Bronchial epithelial cell (primary cell): Measurements from ENCODE around the gene PSMD5. TPM values are rescaled to one million over a fixed set of nuclear protein-coding genes. Genes with fewer than 3 reads are reported as not detected.

Experiments
- DNase-seq: peaks from one replicate; pipeline ENCODE4 v3.0.0-alpha.2; 2010; ENCODE audit warnings: low read depth
- FAIRE-seq: peaks from 2 replicates; lab custom pipeline; 2011; peaks lifted over from hg19 to GRCh38; lab: Jason Lieb, UNC
- H3K27me3 ChIP-seq: 2 replicates; pipeline ENCODE4 v1.5.1; 2011; ENCODE audit warnings: low read length; ENCODE audit not compliant: control insufficient read depth, insufficient read depth
- H3K36me3 ChIP-seq: 2 replicates; pipeline ENCODE4 v1.5.1; 2011; ENCODE audit warnings: low read length; ENCODE audit not compliant: control insufficient read depth, insufficient read depth
- H3K4me3 ChIP-seq: 2 replicates; pipeline ENCODE4 v1.5.1; 2011; ENCODE audit warnings: mild to moderate bottlenecking, low read depth, low read length, control low read depth
- total RNA-seq: library from RNA; depleted of rRNA; stranded (reverse); fragments of >200 nt; gene quantifications from 2 replicates; pipeline ENCODE4 v1.2.1, GENCODE V29; 2014
- TF ChIP-seq, protein P1 (sequence below): IDR thresholded peaks from 2 replicates; pipeline ENCODE4 v1.5.1; 2011; ENCODE audit warnings: mild to moderate bottlenecking, moderate library complexity, low read length, control low read depth, inconsistent platforms; ENCODE audit not compliant: insufficient read depth, severe bottlenecking

The PSMD5 gene
- 12.4 and 16.4 TPM in 2 replicates for total RNA-seq

DNA sequence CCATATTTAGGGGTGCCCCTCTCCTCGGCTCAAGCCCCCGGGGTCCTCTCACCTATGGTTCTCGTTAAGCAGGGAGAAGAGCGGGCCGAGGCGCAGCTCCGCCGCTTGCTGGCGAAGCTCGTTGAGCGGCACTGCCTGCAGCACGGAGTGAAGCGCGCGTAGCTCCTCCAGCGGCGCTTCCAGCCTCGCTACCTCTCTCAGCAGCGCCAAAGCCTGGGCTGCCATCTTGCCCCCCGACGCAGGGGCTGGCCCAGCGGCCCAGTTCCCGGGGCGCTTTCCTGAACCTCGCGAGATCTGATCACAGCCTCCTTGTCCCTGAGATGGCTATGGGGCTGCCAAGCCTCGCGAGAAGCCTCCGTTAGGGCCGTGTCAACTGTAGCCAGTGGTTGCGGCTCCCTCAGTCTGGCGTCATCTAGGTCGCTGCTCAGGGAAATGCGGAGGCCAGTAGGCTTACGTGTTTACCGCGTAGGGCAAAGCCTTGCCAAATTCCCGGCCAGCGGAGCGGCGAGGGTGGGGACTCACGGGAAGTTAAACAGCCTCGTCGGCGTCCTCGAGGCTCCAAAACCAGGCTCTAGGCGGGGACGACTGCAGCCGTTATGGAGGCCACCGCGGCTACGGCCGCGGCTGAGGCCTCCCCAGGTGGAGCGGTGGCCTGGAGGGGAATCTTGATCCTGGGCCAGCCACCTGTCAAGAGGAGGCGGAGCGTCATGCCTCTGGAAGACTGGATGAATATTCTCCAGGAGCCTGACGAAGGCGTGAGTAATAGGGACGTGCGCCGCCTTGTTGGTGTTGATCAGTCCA is at the start of gene PSMD5:
TSS of gene PSMD5 (minus strand) at position 238 of the 801 bp plus-strand sequence. CDS start at position 225, 13 bp downstream.
- peak; percentile 99 for DNase-seq
- H3K4me3 ChIP-seq: peak within 1 kb of the TSS; percentile 69

DNA sequence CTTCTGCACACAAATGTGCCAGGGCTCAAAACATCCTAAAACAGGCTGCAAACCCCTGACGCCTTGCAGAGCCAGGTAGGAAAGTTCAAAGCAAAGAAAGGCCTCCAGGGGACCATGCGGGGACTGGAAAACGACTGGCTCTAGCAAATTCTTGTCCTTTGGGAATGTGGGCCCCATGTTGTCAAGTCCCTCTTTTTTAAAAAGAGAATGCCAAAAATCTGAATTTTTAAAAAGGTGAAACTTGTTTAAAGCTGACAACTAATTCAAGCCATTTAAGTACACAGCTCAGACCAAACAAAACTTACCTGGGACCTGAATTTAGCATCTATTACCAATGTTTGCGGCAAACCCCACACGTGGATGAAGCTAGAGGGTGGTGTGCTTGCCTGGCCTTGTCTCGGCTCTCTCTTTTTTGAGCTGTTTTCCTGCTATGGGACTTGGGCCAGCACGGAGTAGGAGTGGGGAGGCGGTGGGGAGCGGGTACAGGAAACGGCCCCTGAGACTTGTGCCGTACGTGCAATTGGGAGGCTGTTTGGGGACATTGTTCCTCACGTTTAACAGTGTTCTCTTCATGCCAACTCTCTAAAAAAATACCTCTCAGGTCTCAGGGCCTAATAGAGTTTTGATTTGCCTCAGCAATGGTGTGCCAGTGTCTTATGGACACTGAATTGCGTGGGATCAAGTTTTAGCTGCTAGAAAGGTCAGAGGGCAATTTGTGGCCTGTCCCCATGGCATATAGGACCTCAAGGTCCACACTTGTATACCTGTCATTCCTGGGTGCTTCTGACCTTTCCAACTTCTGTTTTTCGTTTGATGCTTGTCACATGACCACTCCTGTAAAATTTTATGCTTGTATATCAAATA is 49.4 kb upstream of the PSMD5 start:
- H3K36me3 ChIP-seq: no peaks in the 10 kb centered on the region
- no peak for DNase-seq
- no peak overlapping the region for H3K4me3 ChIP-seq
- H3K27me3 ChIP-seq: no peaks in the 10 kb centered on the region
- no peak for FAIRE-seq
- TF ChIP-seq, protein P1, sequence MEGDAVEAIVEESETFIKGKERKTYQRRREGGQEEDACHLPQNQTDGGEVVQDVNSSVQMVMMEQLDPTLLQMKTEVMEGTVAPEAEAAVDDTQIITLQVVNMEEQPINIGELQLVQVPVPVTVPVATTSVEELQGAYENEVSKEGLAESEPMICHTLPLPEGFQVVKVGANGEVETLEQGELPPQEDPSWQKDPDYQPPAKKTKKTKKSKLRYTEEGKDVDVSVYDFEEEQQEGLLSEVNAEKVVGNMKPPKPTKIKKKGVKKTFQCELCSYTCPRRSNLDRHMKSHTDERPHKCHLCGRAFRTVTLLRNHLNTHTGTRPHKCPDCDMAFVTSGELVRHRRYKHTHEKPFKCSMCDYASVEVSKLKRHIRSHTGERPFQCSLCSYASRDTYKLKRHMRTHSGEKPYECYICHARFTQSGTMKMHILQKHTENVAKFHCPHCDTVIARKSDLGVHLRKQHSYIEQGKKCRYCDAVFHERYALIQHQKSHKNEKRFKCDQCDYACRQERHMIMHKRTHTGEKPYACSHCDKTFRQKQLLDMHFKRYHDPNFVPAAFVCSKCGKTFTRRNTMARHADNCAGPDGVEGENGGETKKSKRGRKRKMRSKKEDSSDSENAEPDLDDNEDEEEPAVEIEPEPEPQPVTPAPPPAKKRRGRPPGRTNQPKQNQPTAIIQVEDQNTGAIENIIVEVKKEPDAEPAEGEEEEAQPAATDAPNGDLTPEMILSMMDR: no peak

More for the DNA sequence above, at the start of gene PSMD5:
- Histone ChIP-seq H3K27me3 (no peaks in the 10 kb centered on the region), H3K36me3 (no peaks in the 10 kb centered on the region)
- TF ChIP-seq, protein P1: no peak
- FAIRE-seq: no peak

DNA sequence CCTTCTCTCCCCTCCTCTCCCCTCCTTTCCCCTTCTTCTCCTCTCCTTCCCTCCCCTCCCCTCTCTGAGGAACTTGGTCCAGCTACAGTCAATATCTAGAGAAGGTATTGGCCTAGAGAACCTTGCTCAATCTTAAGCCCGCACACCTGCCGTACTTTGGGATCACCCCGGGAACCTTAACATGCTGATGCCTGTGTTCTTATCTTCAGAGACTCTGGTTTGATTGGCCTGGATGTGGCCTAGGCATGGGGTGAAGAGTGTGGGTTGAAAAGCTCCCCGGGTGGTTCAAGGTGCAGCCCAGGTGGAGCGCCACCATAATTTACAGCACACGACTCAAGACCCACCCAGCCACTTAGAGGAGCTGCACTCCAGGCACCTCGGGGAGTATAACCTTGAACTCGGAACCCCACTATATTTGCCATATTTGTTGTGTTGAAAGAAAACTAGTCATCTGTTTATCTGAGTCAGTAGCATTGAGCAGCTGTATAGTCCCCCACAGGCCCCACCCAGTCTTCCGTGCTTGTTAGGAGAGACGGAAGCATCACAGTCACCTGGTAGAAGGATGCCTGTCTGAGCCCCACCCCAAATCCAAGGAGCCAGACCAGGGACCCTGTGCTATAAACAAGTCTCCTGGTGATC is 48.6 kb upstream of the PSMD5 start:
- TF ChIP-seq, protein P1: no peak
- Histone ChIP-seq H3K27me3 (no peaks in the 10 kb centered on the region), H3K4me3 (no peak overlapping the region), H3K36me3 (no peaks in the 10 kb centered on the region)
- peak; percentile 63 for DNase-seq
- FAIRE-seq: no peak

DNA sequence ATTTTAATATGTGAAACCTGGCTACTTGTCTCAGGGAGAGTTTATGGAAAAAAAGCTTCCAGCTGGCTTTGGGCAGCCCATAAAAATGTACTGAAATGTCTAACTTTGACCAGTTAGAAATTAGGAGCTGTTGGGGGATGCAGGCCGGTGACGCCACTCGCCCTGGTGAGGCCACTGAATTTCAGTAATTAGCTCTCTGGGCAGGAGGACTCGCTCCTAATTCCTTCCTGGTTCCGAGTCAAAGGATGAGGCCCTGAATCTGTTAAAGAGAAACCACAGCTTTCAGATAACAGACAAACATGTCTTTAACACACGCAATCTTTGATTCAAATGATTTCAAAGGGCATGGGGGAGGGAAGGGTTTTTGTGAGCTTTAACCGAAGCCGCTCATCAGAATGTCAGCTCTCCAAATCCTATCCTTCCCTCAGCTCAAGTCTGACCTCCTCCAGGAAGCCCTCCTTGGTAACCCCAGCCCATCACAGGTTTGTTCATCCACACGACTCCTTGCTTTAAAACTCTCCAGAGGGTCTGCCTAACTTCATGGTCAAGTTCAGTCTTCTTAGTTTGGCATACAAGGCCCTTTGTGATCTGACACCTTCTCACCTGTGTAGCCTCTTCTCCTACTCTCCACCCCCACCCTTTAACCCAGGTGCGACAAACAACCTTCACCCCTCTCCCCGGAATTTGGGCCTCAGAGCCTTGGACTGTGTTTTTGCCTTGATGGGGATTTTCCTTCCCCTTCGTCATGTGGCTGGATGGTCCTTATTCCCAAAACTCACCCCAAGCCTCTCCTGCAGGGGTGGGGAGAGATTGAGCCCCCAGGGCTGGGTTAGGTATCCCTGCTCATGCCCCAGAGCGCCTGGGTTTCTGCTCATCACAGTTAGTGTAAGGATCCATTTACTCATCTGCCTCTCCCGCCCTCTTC is 47.9 kb upstream of the PSMD5 start:
- Histone ChIP-seq H3K4me3 (no peak overlapping the region), H3K36me3 (no peaks in the 10 kb centered on the region), H3K27me3 (no peaks in the 10 kb centered on the region)
- TF ChIP-seq, protein P1: no peak
- no peak for DNase-seq
- no peak for FAIRE-seq
